OCI-LY1 (cell line): ENCODE data around the gene STAM.

Source experiments
- H2AFZ ChIP-seq: fragments of 200-600 bp; sonication (generic), shearing (Covaris generic); 2 replicates; pipeline ENCODE4 v1.6.0; 2014; ENCODE audit warnings: antibody characterized with exemption, mild to moderate bottlenecking, low read length
- H3F3A ChIP-seq: fragments of 200-600 bp; sonication (generic), shearing (Covaris generic); 2 replicates; pipeline ENCODE4 v1.6.0; 2014; ENCODE audit warnings: mild to moderate bottlenecking, antibody characterized with exemption, low read length, moderate library complexity; ENCODE audit not compliant: insufficient read depth
- H3K27ac ChIP-seq: fragments of 200-600 bp; sonication (generic); 2 replicates; pipeline ENCODE4 v1.5.1; 2014; ENCODE audit warnings: low read length, mixed run types, mild to moderate bottlenecking, low read depth; ENCODE audit not compliant: poor library complexity, severe bottlenecking
- H3K27me3 ChIP-seq: fragments of 200-600 bp; sonication (generic); 2 replicates; pipeline ENCODE4 v1.6.0; 2014; ENCODE audit warnings: antibody characterized with exemption, mild to moderate bottlenecking, low read length, moderate library complexity; ENCODE audit not compliant: insufficient read depth
- H3K36me3 ChIP-seq: fragments of 200-600 bp; sonication (generic); 2 replicates; pipeline ENCODE4 v1.6.1; 2014; ENCODE audit warnings: mild to moderate bottlenecking, antibody characterized with exemption, low read length, moderate library complexity, mixed read lengths; ENCODE audit not compliant: insufficient read depth
- H3K4me1 ChIP-seq: fragments of 200-600 bp; sonication (generic); 2 replicates; pipeline ENCODE4 v1.5.1; 2014; ENCODE audit warnings: mild to moderate bottlenecking, low read length, moderate library complexity; ENCODE audit not compliant: insufficient read depth, severe bottlenecking
- H3K4me2 ChIP-seq: fragments of 200-600 bp; sonication (generic), shearing (Covaris generic); 2 replicates; pipeline ENCODE4 v1.6.1; 2014; ENCODE audit warnings: low read length
- H3K4me3 ChIP-seq: fragments of 200-600 bp; sonication (generic); 2 replicates; pipeline ENCODE4 v1.5.1; 2014; ENCODE audit warnings: low read length, low read depth, mild to moderate bottlenecking, mixed read lengths; ENCODE audit not compliant: poor library complexity, severe bottlenecking
- H3K79me2 ChIP-seq: fragments of 200-600 bp; shearing (Covaris generic); 2 replicates; pipeline ENCODE4 v1.6.1; 2016; ENCODE audit warnings: mixed run types, low read length, mixed read lengths; ENCODE audit not compliant: insufficient read depth
- H3K9ac ChIP-seq: fragments of 200-600 bp; sonication (generic), shearing (Covaris generic); 2 replicates; pipeline ENCODE4 v1.6.1; 2014; ENCODE audit warnings: mild to moderate bottlenecking, low read length, mixed read lengths
- H3K9me2 ChIP-seq: fragments of 200-600 bp; sonication (generic), shearing (Covaris generic); 2 replicates; pipeline ENCODE4 v1.6.1; 2014; ENCODE audit warnings: low read depth, mild to moderate bottlenecking, low read length, mixed read lengths
- H3K9me3 ChIP-seq: fragments of 200-600 bp; shearing (Covaris generic); 2 replicates; pipeline ENCODE4 v1.6.1; 2014; ENCODE audit warnings: low read length, mixed read lengths
- H4K20me1 ChIP-seq: fragments of 200-600 bp; sonication (generic), shearing (Covaris generic); 2 replicates; pipeline ENCODE4 v1.6.0; 2016; ENCODE audit warnings: mild to moderate bottlenecking, low read length; ENCODE audit not compliant: insufficient read depth
- CTCF ChIP-seq: fragments of 200-600 bp; sonication (generic), shearing (Covaris generic); IDR thresholded peaks from 2 replicates; pipeline ENCODE4 v1.5.1; 2017; ENCODE audit warnings: mild to moderate bottlenecking, antibody characterized with exemption, low read length, moderate library complexity, mixed read lengths
- EZH2 ChIP-seq: fragments of 200-600 bp; sonication (generic), shearing (Covaris generic); IDR thresholded peaks from 2 replicates; pipeline ENCODE4 v1.8.0; 2017; ENCODE audit warnings: borderline replicate concordance, mixed run types, mild to moderate bottlenecking, antibody characterized with exemption, low read length, moderate library complexity, mixed read lengths

The STAM gene

GRCh38 chr10:17650416-17650815 lies 6.5 kb downstream of the STAM start:
- no peaks in the 10 kb centered on the region for H3K27me3 ChIP-seq
- no peak overlapping the region for H3K4me2 ChIP-seq
- no peak overlapping the region for H3K4me3 ChIP-seq
- TF ChIP-seq EZH2 (no peak), CTCF (no peak)
- H3K27ac ChIP-seq: no peak overlapping the region
- peaks cover 15% of the 10 kb centered on the region for H3K9me3 ChIP-seq
- peaks cover 11% of the 10 kb centered on the region for H3K4me1 ChIP-seq
- no peak overlapping the region for H2AFZ ChIP-seq
- no peak overlapping the region for H3K9ac ChIP-seq
- H4K20me1 ChIP-seq: no peaks in the 10 kb centered on the region
- peaks cover 93% of the 10 kb centered on the region for H3K79me2 ChIP-seq
- no peaks in the 10 kb centered on the region for H3F3A ChIP-seq
- H3K36me3 ChIP-seq: peaks cover 34% of the 10 kb centered on the region
- H3K9me2 ChIP-seq: no peaks in the 10 kb centered on the region

GRCh38 chr10:17651896-17652295 lies 7.9 kb downstream of the STAM start:
- Histone ChIP-seq H2AFZ (no peak overlapping the region), H3K4me2 (no peak overlapping the region), H3K36me3 (peaks cover 35% of the 10 kb centered on the region)

GRCh38 chr10:17652585-17652984 lies 8.6 kb downstream of the STAM start:
- no peak overlapping the region for H3K4me2 ChIP-seq
- H3K9ac ChIP-seq: no peak overlapping the region
- H3K79me2 ChIP-seq: peaks cover 85% of the 10 kb centered on the region
- no peak overlapping the region for H3K4me3 ChIP-seq
- no peak overlapping the region for H3K27ac ChIP-seq
- H2AFZ ChIP-seq: no peak overlapping the region
- H4K20me1 ChIP-seq: no peaks in the 10 kb centered on the region
- no peaks in the 10 kb centered on the region for H3K27me3 ChIP-seq
- no peaks in the 10 kb centered on the region for H3K4me1 ChIP-seq
- peaks cover 15% of the 10 kb centered on the region for H3K9me3 ChIP-seq
- no peaks in the 10 kb centered on the region for H3F3A ChIP-seq
- no peaks in the 10 kb centered on the region for H3K9me2 ChIP-seq
- peaks cover 35% of the 10 kb centered on the region for H3K36me3 ChIP-seq
- TF ChIP-seq EZH2: no peak
- no peak for TF ChIP-seq CTCF

More at GRCh38 chr10:17651896-17652295, 7.9 kb downstream of the STAM start:
- Histone ChIP-seq H4K20me1 (no peaks in the 10 kb centered on the region), H3K27me3 (no peaks in the 10 kb centered on the region), H3K9me2 (no peaks in the 10 kb centered on the region), H3K4me3 (no peak overlapping the region), H3K27ac (no peak overlapping the region), H3F3A (no peaks in the 10 kb centered on the region), H3K79me2 (peaks cover 86% of the 10 kb centered on the region), H3K4me1 (no peaks in the 10 kb centered on the region), H3K9ac (no peak overlapping the region), H3K9me3 (peaks cover 15% of the 10 kb centered on the region)
- no peak for TF ChIP-seq CTCF
- no peak for TF ChIP-seq EZH2
